Mesendoderm (in vitro differentiated cells): ENCODE results near the gene SEMA5B.

Experiments used
- DNase-seq: peaks from one replicate; pipeline ENCODE4 v3.0.0; 2013
- H2AK5ac ChIP-seq: 2 replicates; pipeline ENCODE4 v1.6.1; 2013; ENCODE audit warnings: low read length, inconsistent platforms
- H2BK120ac ChIP-seq: 2 replicates; pipeline ENCODE4 v1.6.1; 2013; ENCODE audit warnings: low read depth, mild to moderate bottlenecking, low read length, moderate library complexity, mixed read lengths
- H2BK15ac ChIP-seq: replicated peaks from 2 replicates; pipeline ENCODE4 v1.6.1; 2013; ENCODE audit warnings: low read depth, mild to moderate bottlenecking, moderate library complexity
- H2BK5ac ChIP-seq: 2 replicates; pipeline ENCODE4 v1.6.1; 2013; ENCODE audit warnings: low read length, inconsistent platforms
- H3K18ac ChIP-seq: 2 replicates; pipeline ENCODE4 v1.6.1; 2013; ENCODE audit warnings: mild to moderate bottlenecking, low read length, mixed read lengths
- H3K23ac ChIP-seq: one replicate; pipeline ENCODE4 v1.6.1; 2013; ENCODE audit warnings: low read length
- H3K27ac ChIP-seq: 2 replicates; pipeline ENCODE4 v1.5.1; 2013; ENCODE audit warnings: low read depth, mild to moderate bottlenecking, inconsistent platforms, low read length, moderate library complexity
- H3K27me3 ChIP-seq: 2 replicates; pipeline ENCODE4 v1.6.1; 2013; ENCODE audit warnings: low read length, control low read depth, mild to moderate bottlenecking, inconsistent platforms; ENCODE audit not compliant: insufficient read depth, poor library complexity
- H3K36me3 ChIP-seq: 2 replicates; pipeline ENCODE4 v1.6.1; 2013; ENCODE audit warnings: low read length, inconsistent platforms; ENCODE audit not compliant: control insufficient read depth, insufficient read depth
- H3K4ac ChIP-seq: one replicate; pipeline ENCODE4 v1.6.1; 2013; ENCODE audit warnings: low read depth, mild to moderate bottlenecking, low read length, moderate library complexity
- H3K4me1 ChIP-seq: 2 replicates; pipeline ENCODE4 v1.6.1; 2013; ENCODE audit warnings: low read depth, low read length, inconsistent platforms; ENCODE audit not compliant: control insufficient read depth
- H3K4me2 ChIP-seq: 2 replicates; pipeline ENCODE4 v1.6.1; 2013; ENCODE audit warnings: low read length
- H3K4me3 ChIP-seq: 2 replicates; pipeline ENCODE4 v1.5.1; 2013; ENCODE audit warnings: mild to moderate bottlenecking, low read length
- H3K56ac ChIP-seq: one replicate; pipeline ENCODE4 v1.6.1; 2013; ENCODE audit warnings: low read length
- H3K79me1 ChIP-seq: 2 replicates; pipeline ENCODE4 v1.6.1; 2013; ENCODE audit warnings: low read length, inconsistent platforms
- H3K79me2 ChIP-seq: 2 replicates; pipeline ENCODE4 v1.6.1; 2013; ENCODE audit warnings: mild to moderate bottlenecking, low read length; ENCODE audit not compliant: control insufficient read depth, insufficient read depth
- H3K9ac ChIP-seq: 2 replicates; pipeline ENCODE4 v1.6.1; 2013; ENCODE audit warnings: low read length, inconsistent platforms
- H4K5ac ChIP-seq: one replicate; pipeline ENCODE4 v1.6.1; 2013; ENCODE audit warnings: low read length
- H4K8ac ChIP-seq: one replicate; pipeline ENCODE4 v1.6.1; 2013; ENCODE audit warnings: low read depth, mild to moderate bottlenecking, control low read depth, low read length, moderate library complexity
- WGBS: extraction: QIAGEN DNeasy Blood & Tissue Kit; methylation state at CpG from one replicate; pipeline ENCODE4 v1.1.7; 2013; ENCODE audit warnings: low lambda C conversion rate, missing lambda C conversion rate; ENCODE audit not compliant: insufficient coverage; ENCODE audit errors: extremely low coverage; 5-methylcytosine and 5-hydroxymethylcytosine counted together

SEMA5B gene

DNA sequence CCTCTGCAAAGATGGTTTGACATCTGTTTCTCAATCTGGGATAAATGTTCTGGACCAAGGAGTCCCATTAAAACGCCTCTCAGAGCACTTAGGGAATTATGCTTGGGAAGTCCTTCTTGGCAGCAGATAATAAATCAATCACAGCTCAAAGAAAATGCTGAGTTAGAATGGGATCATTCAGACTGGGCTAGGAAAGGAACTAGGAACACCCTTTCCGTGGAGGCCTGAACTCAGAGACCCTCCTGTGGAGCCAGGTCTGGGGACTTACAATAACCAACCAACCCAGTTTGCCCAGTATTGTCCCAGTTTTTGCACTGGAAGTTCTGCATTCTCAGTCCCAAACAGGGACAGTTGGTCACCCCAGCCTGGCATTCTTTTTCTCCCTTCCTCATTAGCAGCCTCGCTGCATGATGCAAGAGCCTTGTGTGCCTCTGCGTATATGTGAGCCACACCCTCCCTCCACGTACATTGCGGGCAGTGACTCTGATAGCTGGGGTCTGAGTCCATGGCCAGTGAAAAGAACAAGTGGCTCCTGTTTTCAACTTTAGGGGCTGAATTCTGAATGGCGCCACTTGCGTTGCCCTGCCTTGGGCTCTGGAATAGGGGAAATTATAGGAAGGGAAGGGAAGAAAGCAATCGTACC, 88.7 kb downstream of the SEMA5B start:
- Histone ChIP-seq H3K79me1 (no peaks in the 10 kb centered on the region), H3K56ac (no peak overlapping the region)

DNA sequence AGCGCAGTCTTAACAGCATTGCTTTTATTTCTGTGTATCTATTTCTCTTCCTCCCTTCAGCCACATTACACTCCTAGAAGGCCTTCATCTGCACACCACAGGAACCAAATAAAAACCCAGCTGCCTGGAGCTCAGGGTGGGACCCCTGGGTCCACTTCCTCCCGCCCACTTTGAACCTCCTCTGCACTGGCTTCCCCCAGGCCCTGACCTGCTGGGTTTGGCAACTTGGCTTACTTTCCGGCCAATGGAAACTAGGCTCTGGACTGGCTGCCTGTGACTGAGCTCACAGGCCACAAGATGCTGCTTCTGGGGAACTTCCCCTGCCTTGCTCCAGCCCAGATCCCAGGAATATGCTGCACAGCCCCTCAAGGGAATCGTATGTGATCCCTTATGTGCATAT, 89.8 kb downstream of the SEMA5B start:
- Histone ChIP-seq H3K56ac (no peak overlapping the region), H4K8ac (no peak overlapping the region), H3K4ac (no peak overlapping the region), H3K4me1 (no peaks in the 10 kb centered on the region), H3K23ac (no peak overlapping the region), H3K27ac (no peak overlapping the region), H3K18ac (no peak overlapping the region), H2BK120ac (no peak overlapping the region), H3K79me2 (no peaks in the 10 kb centered on the region), H3K79me1 (no peaks in the 10 kb centered on the region), H3K4me3 (no peak overlapping the region), H2AK5ac (no peak overlapping the region), H3K4me2 (no peak overlapping the region), H3K27me3 (no peaks in the 10 kb centered on the region), H4K5ac (no peak overlapping the region), H2BK5ac (no peak overlapping the region), H3K9ac (no peak overlapping the region), H2BK15ac (no peak overlapping the region), H3K36me3 (no peaks in the 10 kb centered on the region)
- no CpG with 5 or more reads among the region's 4 CpGs for WGBS
- DNase-seq = no peak

More for the DNA sequence above, 88.7 kb downstream of the SEMA5B start:
- H2BK5ac ChIP-seq = no peak overlapping the region
- no CpG with 5 or more reads among the region's 9 CpGs for WGBS
- H2BK120ac ChIP-seq = no peak overlapping the region
- no peaks in the 10 kb centered on the region for H3K79me2 ChIP-seq
- H3K23ac ChIP-seq = no peak overlapping the region
- H3K36me3 ChIP-seq = no peaks in the 10 kb centered on the region
- H3K27me3 ChIP-seq = no peaks in the 10 kb centered on the region
- no peak overlapping the region for H3K4me3 ChIP-seq
- H4K8ac ChIP-seq = no peak overlapping the region
- no peak overlapping the region for H3K9ac ChIP-seq
- no peak overlapping the region for H3K4ac ChIP-seq
- no peak overlapping the region for H4K5ac ChIP-seq
- no peak overlapping the region for H3K27ac ChIP-seq
- no peak overlapping the region for H3K4me2 ChIP-seq
- no peak for DNase-seq
- no peak overlapping the region for H3K18ac ChIP-seq
- no peaks in the 10 kb centered on the region for H3K4me1 ChIP-seq
- no peak overlapping the region for H2BK15ac ChIP-seq
- H2AK5ac ChIP-seq = no peak overlapping the region

DNA sequence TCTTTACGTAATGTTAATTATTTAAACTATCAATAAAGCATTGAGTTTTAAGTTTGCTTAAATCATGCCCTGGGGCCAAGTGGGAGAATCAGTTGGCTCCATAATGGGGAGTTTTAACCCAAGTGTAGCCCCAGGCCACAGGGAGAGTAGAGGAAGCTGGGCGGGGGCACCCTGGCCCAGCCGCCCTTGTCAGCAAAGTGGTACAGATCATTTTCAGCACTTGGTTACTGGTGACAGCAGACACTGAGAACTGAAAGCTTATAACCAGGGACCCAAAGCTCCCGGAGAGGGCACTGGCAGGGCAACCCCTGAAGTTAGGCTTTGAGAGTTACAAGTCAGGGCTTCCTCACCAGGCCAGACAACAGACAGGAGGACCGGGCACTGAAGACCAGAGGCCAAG, 90.6 kb downstream of the SEMA5B start:
- H3K18ac ChIP-seq = no peak overlapping the region
- H3K79me1 ChIP-seq = no peaks in the 10 kb centered on the region
- WGBS = no CpG with 5 or more reads among the region's 5 CpGs
- H2AK5ac ChIP-seq = no peak overlapping the region
- H3K79me2 ChIP-seq = no peaks in the 10 kb centered on the region
- H2BK5ac ChIP-seq = no peak overlapping the region
- H3K23ac ChIP-seq = no peak overlapping the region
- no peak overlapping the region for H3K9ac ChIP-seq
- H3K36me3 ChIP-seq = no peaks in the 10 kb centered on the region
- no peaks in the 10 kb centered on the region for H3K27me3 ChIP-seq
- H4K8ac ChIP-seq = no peak overlapping the region
- no peak overlapping the region for H2BK120ac ChIP-seq
- no peak overlapping the region for H3K4me3 ChIP-seq
- H3K4me1 ChIP-seq = no peaks in the 10 kb centered on the region
- H2BK15ac ChIP-seq = no peak overlapping the region
- no peak overlapping the region for H3K27ac ChIP-seq
- H3K4me2 ChIP-seq = no peak overlapping the region
- DNase-seq = no peak
- no peak overlapping the region for H4K5ac ChIP-seq
- no peak overlapping the region for H3K4ac ChIP-seq
- H3K56ac ChIP-seq = no peak overlapping the region

DNA sequence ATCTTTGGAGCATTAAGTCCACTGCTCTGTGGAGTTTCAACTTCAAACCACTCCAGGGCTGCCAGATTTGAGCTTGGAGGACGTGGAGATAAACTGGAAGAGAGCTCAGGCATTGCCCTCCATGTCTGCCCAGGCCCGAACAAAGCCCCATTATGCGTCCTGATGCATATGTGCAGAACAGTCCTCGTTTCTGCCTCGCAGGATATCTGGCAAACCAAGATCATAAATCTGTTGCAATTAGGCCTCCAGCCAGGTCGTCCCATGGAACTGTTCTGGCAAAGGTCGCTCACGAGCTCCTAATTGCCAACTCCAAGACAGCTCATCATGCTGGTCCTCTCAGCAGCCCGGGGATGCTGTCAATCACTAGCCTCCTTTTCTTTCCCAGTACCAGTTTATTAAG, 91.2 kb downstream of the SEMA5B start:
- DNase-seq = no peak
- WGBS = no CpG with 5 or more reads among the region's 9 CpGs
- no peak overlapping the region for H2BK120ac ChIP-seq
- H3K27ac ChIP-seq = no peak overlapping the region
- H2BK15ac ChIP-seq = no peak overlapping the region
- no peaks in the 10 kb centered on the region for H3K79me2 ChIP-seq
- no peaks in the 10 kb centered on the region for H3K36me3 ChIP-seq
- no peaks in the 10 kb centered on the region for H3K4me1 ChIP-seq
- no peaks in the 10 kb centered on the region for H3K79me1 ChIP-seq
- H3K4me3 ChIP-seq = no peak overlapping the region
- H3K27me3 ChIP-seq = no peaks in the 10 kb centered on the region
- no peak overlapping the region for H3K18ac ChIP-seq
- H2AK5ac ChIP-seq = no peak overlapping the region
- no peak overlapping the region for H3K23ac ChIP-seq
- H3K4me2 ChIP-seq = no peak overlapping the region
- H3K4ac ChIP-seq = no peak overlapping the region
- H4K5ac ChIP-seq = no peak overlapping the region
- no peak overlapping the region for H4K8ac ChIP-seq
- no peak overlapping the region for H3K9ac ChIP-seq
- no peak overlapping the region for H2BK5ac ChIP-seq
- no peak overlapping the region for H3K56ac ChIP-seq

DNA sequence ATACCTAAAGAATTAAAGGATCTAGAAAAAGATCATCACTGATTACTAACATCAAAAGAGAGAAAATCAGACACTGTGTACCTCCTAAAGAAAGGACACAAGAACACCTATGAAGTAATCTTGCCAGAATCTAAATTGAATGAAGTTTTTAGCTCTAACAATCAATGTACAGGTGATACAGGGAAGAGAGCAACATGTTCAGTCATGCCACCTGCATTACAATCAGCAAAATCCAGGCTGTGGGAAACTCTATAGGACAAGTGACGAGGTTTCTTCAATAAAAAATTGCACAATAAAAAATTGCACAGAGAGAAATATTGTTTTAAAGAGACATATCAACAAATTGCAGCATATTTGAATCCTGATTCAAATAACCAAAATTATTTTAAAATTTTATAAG, 93.3 kb downstream of the SEMA5B start:
- H3K18ac ChIP-seq = no peak overlapping the region
- no peaks in the 10 kb centered on the region for H3K79me1 ChIP-seq
- no peak overlapping the region for H2AK5ac ChIP-seq
- no peak overlapping the region for H2BK120ac ChIP-seq
- H3K27me3 ChIP-seq = no peaks in the 10 kb centered on the region
- H3K36me3 ChIP-seq = no peaks in the 10 kb centered on the region
- H3K4ac ChIP-seq = no peak overlapping the region
- no peak overlapping the region for H3K4me2 ChIP-seq
- no peak overlapping the region for H2BK15ac ChIP-seq
- H3K56ac ChIP-seq = no peak overlapping the region
- H3K4me3 ChIP-seq = no peak overlapping the region
- no peaks in the 10 kb centered on the region for H3K4me1 ChIP-seq
- H3K9ac ChIP-seq = no peak overlapping the region
- H2BK5ac ChIP-seq = no peak overlapping the region
- H3K27ac ChIP-seq = no peak overlapping the region
- no peak for DNase-seq
- H3K23ac ChIP-seq = no peak overlapping the region
- H4K8ac ChIP-seq = no peak overlapping the region
- H4K5ac ChIP-seq = no peak overlapping the region
- WGBS = no CpG with 5 or more reads among the region's 1 CpG
- H3K79me2 ChIP-seq = no peaks in the 10 kb centered on the region
